Measurements from ENCODE around the gene GPR21. TPM values are rescaled to one million over a fixed set of nuclear protein-coding genes. Genes with fewer than 3 reads are reported as not detected.

GPR21 gene
- total RNA-seq, 2 experiments from 2014 or later, result 0.74 to 0.89 TPM

GRCh38 chr9:122988920-122989621, 44.4 kb upstream of the GPR21 start:
- no peak overlapping the region for H3K27ac ChIP-seq (ENCODE audit: low read depth in 1 of 2, low read length in 2 of 2)
- POLR2A ChIA-PET, result interaction anchor here (1.3 kb wide), 1 partner anchor 48 kb away, joined by 5 read pairs; the partner anchor contains the start of gene RABGAP1
- H3K9me3 Mint-ChIP-seq, result no peaks in the 10 kb centered on the region
- intact Hi-C loops (cut with DNase I, micrococcal nuclease), result loop anchor here in 1 of 2 experiments (5.0 kb wide), 1 partner anchor 42 kb away; no protein-coding TSS in a partner anchor
- H3K36me3 ChIP-seq (ENCODE audit: insufficient read depth, low read length), result peaks cover 27% of the 10 kb centered on the region
- no peaks in the 10 kb centered on the region for H3K27me3 Mint-ChIP-seq
- TF ChIP-seq, protein P1, sequence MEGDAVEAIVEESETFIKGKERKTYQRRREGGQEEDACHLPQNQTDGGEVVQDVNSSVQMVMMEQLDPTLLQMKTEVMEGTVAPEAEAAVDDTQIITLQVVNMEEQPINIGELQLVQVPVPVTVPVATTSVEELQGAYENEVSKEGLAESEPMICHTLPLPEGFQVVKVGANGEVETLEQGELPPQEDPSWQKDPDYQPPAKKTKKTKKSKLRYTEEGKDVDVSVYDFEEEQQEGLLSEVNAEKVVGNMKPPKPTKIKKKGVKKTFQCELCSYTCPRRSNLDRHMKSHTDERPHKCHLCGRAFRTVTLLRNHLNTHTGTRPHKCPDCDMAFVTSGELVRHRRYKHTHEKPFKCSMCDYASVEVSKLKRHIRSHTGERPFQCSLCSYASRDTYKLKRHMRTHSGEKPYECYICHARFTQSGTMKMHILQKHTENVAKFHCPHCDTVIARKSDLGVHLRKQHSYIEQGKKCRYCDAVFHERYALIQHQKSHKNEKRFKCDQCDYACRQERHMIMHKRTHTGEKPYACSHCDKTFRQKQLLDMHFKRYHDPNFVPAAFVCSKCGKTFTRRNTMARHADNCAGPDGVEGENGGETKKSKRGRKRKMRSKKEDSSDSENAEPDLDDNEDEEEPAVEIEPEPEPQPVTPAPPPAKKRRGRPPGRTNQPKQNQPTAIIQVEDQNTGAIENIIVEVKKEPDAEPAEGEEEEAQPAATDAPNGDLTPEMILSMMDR (IDR thresholded peaks at IDR 0.05), result no peak
- DNase-seq (peak in 2 of 14 experiments; percentile 10 to 21), ATAC-seq (ENCODE audit: poor library complexity) (no peak)
- no peak overlapping the region for H3K4me3 ChIP-seq (ENCODE audit: low read length)
- H3K4me3 Mint-ChIP-seq, result no peak overlapping the region
- no peaks in the 10 kb centered on the region for H3K4me1 Mint-ChIP-seq (ENCODE audit: low read depth)
- peaks cover 46% of the 10 kb centered on the region for H3K36me3 Mint-ChIP-seq (ENCODE audit: low read depth)
- no peaks in the 10 kb centered on the region for H3K4me1 ChIP-seq (ENCODE audit: insufficient read depth, low read length)
- peak overlapping the region; percentile 43 for H3K27ac Mint-ChIP-seq
- H3K9me3 ChIP-seq (ENCODE audit: control insufficient read depth in 1 of 2, insufficient read depth in 1 of 2, low read length in 2 of 2), result no peaks in the 10 kb centered on the region
- no peaks in the 10 kb centered on the region for H3K27me3 ChIP-seq (ENCODE audit: control insufficient read depth in 1 of 2, insufficient read depth in 2 of 2, low read length in 2 of 2)
- CTCF ChIA-PET, result no interaction called here

- H3K9me3 ChIP-seq (ENCODE audit: control insufficient read depth in 1 of 2, insufficient read depth in 1 of 2, low read length in 2 of 2), result no peaks in the 10 kb centered on the region
- POLR2A ChIA-PET, result interaction anchor here (0.6 to 0.8 kb wide), 2 partner anchors 78 to 180 kb away, joined by 4 to 5 read pairs; partner anchors contain the start of gene ZBTB6
- intact Hi-C loops (cut with DNase I, micrococcal nuclease), result loop anchor here (2.0 to 5.0 kb wide), 3 partner anchors 87 to 164 kb away; partner anchors contain the start of genes PDCL (in 1 of the 2) and RC3H2 (in 1 of the 2)
Observed at GRCh38 chr9:122991370-122991830, 42.1 kb upstream of the GPR21 start.

DNA sequence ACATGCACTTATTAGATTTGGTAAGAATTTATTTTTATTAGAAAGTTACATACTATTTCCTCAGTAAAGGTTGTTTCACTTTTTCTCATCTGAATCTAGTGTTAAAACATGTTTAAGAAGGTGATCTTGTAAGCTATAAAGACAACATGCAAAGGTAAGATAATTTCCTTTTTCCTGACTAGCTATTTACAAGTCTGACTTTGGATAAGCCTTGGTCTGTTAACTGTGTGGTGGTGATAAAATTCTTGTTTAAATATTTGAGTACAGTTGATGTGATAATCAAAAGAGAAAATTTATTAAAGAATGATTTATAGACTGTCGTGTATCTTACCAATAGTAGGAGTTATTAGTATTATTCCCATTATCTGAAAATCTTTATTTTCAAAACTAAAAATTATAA, 36.9 kb upstream of the GPR21 start:
- H3K4me3 Mint-ChIP-seq, result no peak overlapping the region

More at GRCh38 chr9:122991370-122991830, 42.1 kb upstream of the GPR21 start:
- Histone ChIP-seq H3K4me3 (ENCODE audit: low read length) (no peak overlapping the region), H3K27me3 (ENCODE audit: control insufficient read depth in 1 of 2, insufficient read depth in 2 of 2, low read length in 2 of 2) (no peaks in the 10 kb centered on the region), H3K4me1 (ENCODE audit: insufficient read depth, low read length) (no peaks in the 10 kb centered on the region), H3K36me3 (ENCODE audit: insufficient read depth, low read length) (peaks cover 17% of the 10 kb centered on the region), H3K27ac (ENCODE audit: low read depth in 1 of 2, low read length in 2 of 2) (no peak overlapping the region)
- Mint-ChIP-seq H3K9me3 (no peaks in the 10 kb centered on the region), H3K27ac (peak overlapping the region; percentile 34), H3K36me3 (ENCODE audit: low read depth) (peaks cover 44% of the 10 kb centered on the region), H3K4me1 (ENCODE audit: low read depth) (no peaks in the 10 kb centered on the region), H3K4me3 (no peak overlapping the region), H3K27me3 (no peaks in the 10 kb centered on the region)
- CTCF ChIA-PET, result interaction anchor here (0.6 to 1.7 kb wide), 7 partner anchors 9 to 156 kb away, joined by 3 to 7 read pairs (median 3); partner anchors contain the start of genes RABGAP1 and ZBTB6
- ATAC-seq (ENCODE audit: poor library complexity) (peak; percentile 94), DNase-seq (peak in 10 of 14 experiments; percentile 0 to 66 (median 12))
- TF ChIP-seq, protein P1 (IDR thresholded peaks at IDR 0.05), result peak; percentile 82

More for the DNA sequence above, 36.9 kb upstream of the GPR21 start:
- ATAC-seq (ENCODE audit: poor library complexity) (no peak), DNase-seq (no peak)
- TF ChIP-seq, protein P1 (IDR thresholded peaks at IDR 0.05), result no peak
- no peaks in the 10 kb centered on the region for H3K27me3 Mint-ChIP-seq
- CTCF ChIA-PET, result interaction anchor here (1.0 kb wide), 1 partner anchor 41 kb away, joined by 3 read pairs; no protein-coding TSS in a partner anchor
- H3K4me1 ChIP-seq (ENCODE audit: insufficient read depth, low read length), result no peaks in the 10 kb centered on the region
- no peak overlapping the region for H3K27ac ChIP-seq (ENCODE audit: low read depth in 1 of 2, low read length in 2 of 2)
- peaks cover 76% of the 10 kb centered on the region for H3K36me3 Mint-ChIP-seq (ENCODE audit: low read depth)
- H3K36me3 ChIP-seq (ENCODE audit: insufficient read depth, low read length), result peaks cover 25% of the 10 kb centered on the region
- H3K9me3 Mint-ChIP-seq, result no peaks in the 10 kb centered on the region
- H3K4me3 ChIP-seq (ENCODE audit: low read length), result no peak overlapping the region
- no peak overlapping the region for H3K27ac Mint-ChIP-seq
- no peaks in the 10 kb centered on the region for H3K27me3 ChIP-seq (ENCODE audit: control insufficient read depth in 1 of 2, insufficient read depth in 2 of 2, low read length in 2 of 2)
- intact Hi-C loops (cut with DNase I, micrococcal nuclease), result loop anchor here in 1 of 2 experiments (5.0 kb wide), 1 partner anchor 356 kb away; no protein-coding TSS in a partner anchor
- no peaks in the 10 kb centered on the region for H3K9me3 ChIP-seq (ENCODE audit: control insufficient read depth in 1 of 2, insufficient read depth in 1 of 2, low read length in 2 of 2)
- POLR2A ChIA-PET, result no interaction called here
- peaks cover 5% of the 10 kb centered on the region for H3K4me1 Mint-ChIP-seq (ENCODE audit: low read depth)

All from CD4-positive, alpha-beta T cell (primary cell).